GM19452 (cell line): ENCODE measurements around the gene ALG12.

ENCODE experiments used
- ATAC-seq: cut with Tn5 transposase; IDR thresholded peaks from one replicate; pipeline ENCODE4 v1.9.1; 2021; ENCODE audit not compliant: unreplicated experiment

The ALG12 gene

GRCh38 chr22:49958366-49958921, 40.2 kb upstream of the ALG12 start:
- no peak for ATAC-seq

- ATAC-seq, result no peak
These were observed 39.7 kb upstream of the ALG12 start for GRCh38 chr22:49957826-49958365.

GRCh38 chr22:49956914-49957825, 38.9 kb upstream of the ALG12 start:
- no peak for ATAC-seq

GRCh38 chr22:49956418-49956770, 38.2 kb upstream of the ALG12 start:
- no peak for ATAC-seq

GRCh38 chr22:49955581-49956417, 37.6 kb upstream of the ALG12 start:
- ATAC-seq, result no peak

- ATAC-seq, result no peak
These were observed 36.8 kb upstream of the ALG12 start for GRCh38 chr22:49954991-49955580.

- no peak for ATAC-seq
These were observed 36.1 kb upstream of the ALG12 start for GRCh38 chr22:49954354-49954753.

GRCh38 chr22:49953680-49954344, 35.6 kb upstream of the ALG12 start:
- ATAC-seq, result no peak

GRCh38 chr22:49953027-49953679, 34.9 kb upstream of the ALG12 start:
- ATAC-seq, result no peak

- ATAC-seq, result no peak
These were observed 34.0 kb upstream of the ALG12 start for GRCh38 chr22:49951986-49952896.

GRCh38 chr22:49951678-49951985, 33.4 kb upstream of the ALG12 start:
- ATAC-seq, result no peak

- ATAC-seq, result no peak
These were observed 32.9 kb upstream of the ALG12 start for GRCh38 chr22:49951000-49951677.

GRCh38 chr22:49950396-49950994, 32.3 kb upstream of the ALG12 start:
- ATAC-seq, result no peak

- ATAC-seq, result no peak
These were observed 31.7 kb upstream of the ALG12 start for GRCh38 chr22:49949914-49950292.

GRCh38 chr22:49948958-49949913, 31.0 kb upstream of the ALG12 start:
- no peak for ATAC-seq

- no peak for ATAC-seq
These were observed 30.1 kb upstream of the ALG12 start for GRCh38 chr22:49948116-49948957.
